Measurements from ENCODE around the gene ALKBH5. TPM values are rescaled to one million over a fixed set of nuclear protein-coding genes. Genes with fewer than 3 reads are reported as not detected.

Gene ALKBH5
- total and polyA plus RNA-seq, 10 of the 15 experiments (the other 5 are each of a cell fraction or from before 2014, with no cell fraction given), result 13.7 to 99.9 (median 52.4) TPM

DNA sequence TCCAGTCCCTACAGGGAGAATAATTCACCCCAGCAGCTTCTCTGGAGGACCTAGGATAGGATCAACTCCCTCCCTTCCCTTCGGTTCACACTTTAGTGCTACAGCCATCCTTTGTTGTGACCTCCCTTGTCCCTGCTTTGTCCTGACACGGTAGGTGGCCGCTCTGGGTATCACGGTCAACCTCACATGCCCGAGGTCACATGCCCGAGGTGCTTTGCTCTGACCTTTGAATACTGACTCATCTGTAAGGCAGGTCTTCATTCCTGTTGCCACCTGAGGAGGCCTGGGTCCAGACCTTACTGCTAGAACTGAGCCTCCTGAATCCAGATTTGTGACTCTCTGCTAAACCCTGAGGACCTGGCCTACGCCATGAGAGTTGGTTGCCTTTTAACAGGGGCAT lies 19.7 kb downstream of the ALKBH5 start (continued):
- TF ChIP-seq PRDM15 (CRISPR knock-in tag; IDR thresholded peaks at IDR 0.05), result no peak

DNA sequence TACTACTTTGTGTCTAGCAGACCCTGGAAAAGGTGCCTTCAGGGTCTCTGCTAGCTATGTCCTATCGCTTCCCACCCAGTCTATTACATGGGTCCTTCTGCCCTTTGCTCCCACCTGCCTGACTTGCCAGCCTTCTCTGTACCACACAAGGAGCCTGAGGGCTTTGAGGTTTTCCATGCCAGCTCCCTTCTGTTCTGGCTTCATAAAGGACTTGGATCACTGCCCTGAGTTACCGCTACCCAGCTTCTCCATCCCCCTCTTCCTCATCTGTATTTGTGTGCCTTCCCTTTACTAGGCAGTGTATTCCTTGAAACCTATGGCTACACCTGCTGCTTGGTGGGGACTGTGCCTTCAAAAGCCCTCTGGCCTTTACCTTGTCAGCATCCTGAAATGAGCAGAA lies 22.2 kb downstream of the ALKBH5 start:
- no peaks in the 10 kb centered on the region for H3K27me3 ChIP-seq (replicated peaks in 1 of 2; ENCODE audit: control insufficient read depth in 2 of 2, insufficient read depth in 2 of 2, low read length in 1 of 2)
- intact Hi-C loops (cut with micrococcal nuclease; ENCODE audit: unreplicated experiment) (no loop called here), in situ Hi-C loops (cut with MboI) (no loop called here)
- no TSS peak for BruUV-seq (replicated peaks)
- FAIRE-seq (no peak), ATAC-seq (no peak), DNase-seq (ENCODE audit: low read depth, low spot score) (no peak)
- no peaks in the 10 kb centered on the region for H3K4me1 ChIP-seq (ENCODE audit: control insufficient read depth, insufficient read depth, low read length)
- H3K9ac ChIP-seq (ENCODE audit: control insufficient read depth, insufficient read depth, low read length), result no peak overlapping the region
- H3K4me3 ChIP-seq, result no peak overlapping the region
- H3K36me3 ChIP-seq (ENCODE audit: control insufficient read depth in 2 of 2, insufficient read depth in 2 of 2, low read length in 1 of 2), result peaks cover 30 to 45% of the 10 kb centered on the region in 2 experiments; a peak in 3 of 4 replicates
- H3K4me2 ChIP-seq (ENCODE audit: control insufficient read depth, insufficient read depth), result no peak overlapping the region
- 96% methylated on average over 2 of the region's 2 CpGs for WGBS (ENCODE audit: insufficient coverage, insufficient replicate concordance, low lambda C conversion rate, missing lambda C conversion rate)
- ChIA-PET CTCF (interaction anchor here (1.9 kb wide), 1 partner anchor 10 kb away, joined by 5 read pairs; no protein-coding TSS in a partner anchor), SMC1A (ENCODE audit: uncharacterized antibody, unreplicated experiment) (no interaction called here), POLR2A (no interaction called here), RAD21 (ENCODE audit: unreplicated experiment) (no interaction called here)
- no peak overlapping the region for H3K27ac ChIP-seq (ENCODE audit: control insufficient read depth, insufficient read depth)
- no peak overlapping the region for H2AFZ ChIP-seq (ENCODE audit: control insufficient read depth, low read depth, low read length)
- H3K79me2 ChIP-seq (ENCODE audit: control insufficient read depth, insufficient read depth, low read length), result peaks cover under 1% of the 10 kb centered on the region
- no peaks in the 10 kb centered on the region for H3K9me3 ChIP-seq (replicated peaks; ENCODE audit: control insufficient read depth, insufficient read depth, low read length)
- peaks cover 13% of the 10 kb centered on the region for H4K20me1 ChIP-seq (ENCODE audit: control insufficient read depth, insufficient read depth)
- TF ChIP-seq REST (IDR thresholded peaks at IDR 0.05; ENCODE audit: low read depth, low read length) (no peak), CEBPB (IDR thresholded peaks at IDR 0.05; ENCODE audit: borderline replicate concordance in 1 of 2, low read depth in 2 of 2, low read length in 2 of 2) (no peak), HSF1 (IDR thresholded peaks at IDR 0.05; ENCODE audit: low read depth, low read length) (no peak), RELA (IDR thresholded peaks at IDR 0.05; ENCODE audit: borderline replicate concordance, partially characterized antibody) (no peak), CHD2 (IDR thresholded peaks at IDR 0.05; ENCODE audit: borderline replicate concordance, low read depth, low read length) (no peak), MTA3 (IDR thresholded peaks at IDR 0.05; ENCODE audit: borderline replicate concordance, low read length) (no peak), SREBF1 (IDR thresholded peaks at IDR 0.05; ENCODE audit: low read length) (no peak), RCOR1 (conservative IDR thresholded peaks at IDR 0.05; ENCODE audit: low read depth, low read length) (no peak)
- TF ChIP-seq, protein P1, sequence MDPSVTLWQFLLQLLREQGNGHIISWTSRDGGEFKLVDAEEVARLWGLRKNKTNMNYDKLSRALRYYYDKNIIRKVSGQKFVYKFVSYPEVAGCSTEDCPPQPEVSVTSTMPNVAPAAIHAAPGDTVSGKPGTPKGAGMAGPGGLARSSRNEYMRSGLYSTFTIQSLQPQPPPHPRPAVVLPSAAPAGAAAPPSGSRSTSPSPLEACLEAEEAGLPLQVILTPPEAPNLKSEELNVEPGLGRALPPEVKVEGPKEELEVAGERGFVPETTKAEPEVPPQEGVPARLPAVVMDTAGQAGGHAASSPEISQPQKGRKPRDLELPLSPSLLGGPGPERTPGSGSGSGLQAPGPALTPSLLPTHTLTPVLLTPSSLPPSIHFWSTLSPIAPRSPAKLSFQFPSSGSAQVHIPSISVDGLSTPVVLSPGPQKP (IDR thresholded peaks at IDR 0.05; ENCODE audit: low read depth, low read length), result no peak

Data from GM12878 (cell line).